Nephron (organoid): ENCODE measurements around the gene PACS2.
"Not testable (repeated sequence)": the region's sequence is repeated elsewhere in the genome, so short reads cannot be mapped to it uniquely, and the experiment has no call there.

Experiments used
- H3K27ac Mint-ChIP-seq, 3 experiments: 2 replicates each; pipeline ENCODE4 v1.8.0; 2020; ENCODE audit warnings: mixed read lengths in 3 of 3, mild to moderate bottlenecking in 2 of 3, moderate library complexity in 1 of 3
- H3K27me3 Mint-ChIP-seq: 2 replicates; pipeline ENCODE4 v1.8.0; 2021; ENCODE audit warnings: low read depth, mild to moderate bottlenecking, moderate library complexity, mixed read lengths
- H3K36me3 Mint-ChIP-seq: 2 replicates; pipeline ENCODE4 v1.8.0; 2020; ENCODE audit warnings: low read depth, mixed read lengths
- H3K4me1 Mint-ChIP-seq: 2 replicates; pipeline ENCODE4 v1.8.0; 2020; ENCODE audit warnings: mixed read lengths
- H3K4me3 Mint-ChIP-seq, 3 experiments: 2 replicates each; pipeline ENCODE4 v1.8.0; 2020; ENCODE audit warnings: mild to moderate bottlenecking in 3 of 3, mixed read lengths in 3 of 3, moderate library complexity in 2 of 3
- H3K9me3 Mint-ChIP-seq: 2 replicates; pipeline ENCODE4 v1.8.0; 2020; ENCODE audit warnings: mixed read lengths
- TF ChIP-seq, protein P1 (sequence below), 3 experiments: fragments of 200-600 bp; sonication (generic); IDR thresholded peaks; one replicate each; pipeline ENCODE4 v1.5.0; 2021; ENCODE audit warnings: antibody characterized with exemption in 3 of 3; ENCODE audit not compliant: unreplicated experiment in 3 of 3

PACS2 gene

DNA sequence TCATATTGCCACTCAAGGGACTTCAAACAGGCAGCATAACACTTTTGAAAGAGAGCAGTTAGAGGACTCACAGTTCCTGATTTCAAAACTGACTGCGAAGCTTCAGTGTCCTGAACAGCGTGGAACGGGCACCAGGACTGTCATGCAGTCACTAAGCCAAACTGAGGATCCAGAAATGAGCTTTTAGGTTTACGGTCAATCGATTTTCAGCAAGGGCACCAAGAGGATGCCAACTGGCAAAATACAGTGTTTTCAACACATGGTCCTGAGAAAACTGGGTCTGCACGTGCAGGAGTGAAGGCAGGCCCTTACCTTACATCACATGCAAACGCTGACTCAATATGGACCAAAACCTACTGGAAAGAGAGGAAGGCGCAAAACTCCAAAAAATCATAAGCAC lies 29.4 kb upstream of the PACS2 start:
- Mint-ChIP-seq H3K27me3 (no peaks in the 10 kb centered on the region), H3K36me3 (peaks cover 10% of the 10 kb centered on the region), H3K4me1 (peaks cover 10% of the 10 kb centered on the region), H3K4me3 (no peak overlapping the region), H3K27ac (no peak overlapping the region), H3K9me3 (no peaks in the 10 kb centered on the region)
- TF ChIP-seq, protein P1, sequence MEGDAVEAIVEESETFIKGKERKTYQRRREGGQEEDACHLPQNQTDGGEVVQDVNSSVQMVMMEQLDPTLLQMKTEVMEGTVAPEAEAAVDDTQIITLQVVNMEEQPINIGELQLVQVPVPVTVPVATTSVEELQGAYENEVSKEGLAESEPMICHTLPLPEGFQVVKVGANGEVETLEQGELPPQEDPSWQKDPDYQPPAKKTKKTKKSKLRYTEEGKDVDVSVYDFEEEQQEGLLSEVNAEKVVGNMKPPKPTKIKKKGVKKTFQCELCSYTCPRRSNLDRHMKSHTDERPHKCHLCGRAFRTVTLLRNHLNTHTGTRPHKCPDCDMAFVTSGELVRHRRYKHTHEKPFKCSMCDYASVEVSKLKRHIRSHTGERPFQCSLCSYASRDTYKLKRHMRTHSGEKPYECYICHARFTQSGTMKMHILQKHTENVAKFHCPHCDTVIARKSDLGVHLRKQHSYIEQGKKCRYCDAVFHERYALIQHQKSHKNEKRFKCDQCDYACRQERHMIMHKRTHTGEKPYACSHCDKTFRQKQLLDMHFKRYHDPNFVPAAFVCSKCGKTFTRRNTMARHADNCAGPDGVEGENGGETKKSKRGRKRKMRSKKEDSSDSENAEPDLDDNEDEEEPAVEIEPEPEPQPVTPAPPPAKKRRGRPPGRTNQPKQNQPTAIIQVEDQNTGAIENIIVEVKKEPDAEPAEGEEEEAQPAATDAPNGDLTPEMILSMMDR (IDR thresholded peaks at IDR 0.05; ENCODE audit: unreplicated experiment in 3 of 3), result no peak

DNA sequence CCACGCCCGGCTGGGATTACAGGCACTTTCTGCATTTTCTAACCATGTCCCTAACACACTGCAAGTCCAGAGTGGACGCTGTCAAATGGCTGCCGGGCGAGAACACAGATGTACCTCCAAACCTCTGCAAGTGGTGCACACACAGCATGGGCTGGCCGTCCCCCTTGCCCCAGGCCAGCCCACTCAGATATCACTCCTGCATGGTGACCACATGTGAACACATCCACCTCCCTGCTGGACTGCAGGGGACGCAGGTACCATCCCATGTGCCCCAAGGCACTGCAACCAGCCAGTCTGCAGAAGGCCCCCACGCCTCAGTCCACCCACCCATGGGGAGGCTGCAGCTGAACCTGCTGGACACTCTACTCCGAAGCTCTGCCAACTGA lies 27.8 kb upstream of the PACS2 start:
- Mint-ChIP-seq H3K4me1 (peaks cover 6% of the 10 kb centered on the region), H3K36me3 (peaks cover 10% of the 10 kb centered on the region), H3K9me3 (no peaks in the 10 kb centered on the region), H3K27ac (no peak overlapping the region), H3K27me3 (no peaks in the 10 kb centered on the region), H3K4me3 (no peak overlapping the region)
- TF ChIP-seq, protein P1 (IDR thresholded peaks at IDR 0.05; ENCODE audit: unreplicated experiment in 3 of 3), result no peak

DNA sequence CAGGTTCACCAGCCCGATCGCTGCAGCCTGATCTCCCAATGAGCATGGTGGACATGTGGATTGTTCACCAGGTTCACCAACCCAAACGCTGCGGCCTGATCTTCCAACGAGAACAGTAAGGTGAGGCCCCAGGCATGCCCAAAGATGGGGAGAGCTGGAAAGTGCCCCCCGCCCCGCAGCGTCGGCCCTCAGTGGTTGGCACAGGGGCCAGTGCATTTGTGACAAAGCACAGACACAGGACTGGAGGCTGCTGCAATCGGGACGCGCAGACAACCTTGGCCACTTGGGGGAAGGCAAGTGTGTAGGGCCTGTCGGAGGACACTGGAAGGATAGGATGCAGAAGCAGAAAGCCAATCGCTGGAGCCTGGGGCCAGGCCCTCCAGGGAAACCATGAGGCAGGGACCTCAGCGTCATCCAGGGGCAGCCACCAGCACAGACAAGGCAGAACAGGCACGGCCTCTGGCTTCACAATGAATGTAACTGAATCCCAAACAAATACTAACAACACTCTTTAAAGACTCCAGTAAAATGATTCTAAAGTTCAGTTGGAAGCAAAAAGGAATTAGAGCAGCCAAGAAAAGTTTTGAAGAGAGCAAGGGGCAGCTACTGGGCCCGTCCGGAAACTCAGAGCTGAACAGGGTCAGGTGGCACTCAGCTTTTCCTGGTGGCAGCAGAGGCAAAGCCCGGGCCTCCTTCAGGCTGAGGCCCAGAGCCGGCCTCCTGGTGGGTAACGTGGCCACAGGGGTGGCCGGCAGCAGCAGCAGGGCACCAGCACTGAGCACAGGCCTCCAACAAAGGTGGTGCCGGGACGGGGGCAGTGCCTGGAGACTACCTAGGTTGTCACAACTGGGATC lies 27.1 kb upstream of the PACS2 start:
- H3K9me3 Mint-ChIP-seq, result no peaks in the 10 kb centered on the region
- H3K27me3 Mint-ChIP-seq, result no peaks in the 10 kb centered on the region
- no peak overlapping the region for H3K4me3 Mint-ChIP-seq
- H3K4me1 Mint-ChIP-seq, result no peaks in the 10 kb centered on the region
- no peak overlapping the region for H3K27ac Mint-ChIP-seq
- peaks cover 10% of the 10 kb centered on the region for H3K36me3 Mint-ChIP-seq
- TF ChIP-seq, protein P1 (IDR thresholded peaks at IDR 0.05; ENCODE audit: unreplicated experiment in 3 of 3), result no peak

DNA sequence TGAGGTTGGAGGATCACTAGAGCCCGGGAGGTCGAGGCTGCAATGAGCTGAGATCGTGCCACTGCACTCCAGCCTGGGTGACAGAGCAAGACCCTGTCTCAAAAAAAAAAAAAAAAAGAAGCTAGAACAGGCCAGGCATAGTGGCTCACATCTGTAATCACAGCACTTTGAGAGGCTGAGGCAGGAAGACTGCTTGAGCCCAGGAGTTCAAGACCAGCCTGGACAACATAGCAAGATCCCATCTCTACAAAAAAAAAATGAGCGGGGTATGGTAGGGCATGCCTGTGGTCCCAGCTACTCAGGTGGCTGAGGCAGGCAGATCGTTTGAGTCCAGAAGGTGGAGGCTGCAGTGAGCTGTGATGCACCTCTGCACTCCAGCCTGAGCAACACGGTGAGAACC lies 25.6 kb upstream of the PACS2 start:
- H3K27ac Mint-ChIP-seq, H3K36me3 Mint-ChIP-seq, H3K4me3 Mint-ChIP-seq, H3K27me3 Mint-ChIP-seq, H3K9me3 Mint-ChIP-seq, H3K4me1 Mint-ChIP-seq: not testable (repeated sequence)

DNA sequence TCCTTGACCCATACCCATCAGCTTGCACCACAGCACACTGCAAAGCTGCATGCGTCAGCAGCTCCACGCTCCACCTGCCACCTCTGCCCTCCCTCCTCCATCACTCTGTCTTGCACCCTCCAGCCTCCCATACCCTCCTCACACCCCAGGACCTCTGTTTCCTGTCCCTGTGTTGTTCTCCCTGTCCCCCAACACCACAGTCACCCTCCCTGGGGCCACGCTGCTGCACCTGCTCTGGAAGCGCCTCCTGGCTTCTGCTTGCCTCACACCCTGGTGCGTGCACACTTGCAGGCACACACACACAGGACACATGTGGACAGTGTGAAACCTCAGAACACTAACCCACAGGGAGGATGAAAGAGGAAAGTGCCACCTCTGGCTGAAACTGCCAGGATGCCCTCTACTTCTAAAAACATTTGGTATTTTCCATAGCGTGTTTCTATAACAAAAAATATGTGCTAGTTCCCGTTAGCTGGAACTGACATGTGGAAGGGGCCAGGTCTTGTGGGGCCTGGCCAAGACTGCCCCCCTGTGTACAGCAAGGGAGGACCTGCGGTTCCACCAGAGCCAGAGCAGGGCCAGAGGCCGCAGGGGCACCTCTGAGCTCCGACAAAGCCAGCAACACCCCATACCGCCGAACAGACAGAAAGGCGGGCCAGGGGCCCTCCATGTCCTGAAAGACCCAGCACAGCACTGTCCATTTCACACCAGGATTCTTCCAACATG lies 23.8 kb upstream of the PACS2 start:
- no peaks in the 10 kb centered on the region for H3K36me3 Mint-ChIP-seq
- no peak overlapping the region for H3K4me3 Mint-ChIP-seq
- peaks cover 4% of the 10 kb centered on the region for H3K27me3 Mint-ChIP-seq
- TF ChIP-seq, protein P1 (IDR thresholded peaks at IDR 0.05; ENCODE audit: unreplicated experiment in 3 of 3), result no peak
- H3K27ac Mint-ChIP-seq, result no peak overlapping the region
- peaks cover 10% of the 10 kb centered on the region for H3K4me1 Mint-ChIP-seq
- no peaks in the 10 kb centered on the region for H3K9me3 Mint-ChIP-seq

DNA sequence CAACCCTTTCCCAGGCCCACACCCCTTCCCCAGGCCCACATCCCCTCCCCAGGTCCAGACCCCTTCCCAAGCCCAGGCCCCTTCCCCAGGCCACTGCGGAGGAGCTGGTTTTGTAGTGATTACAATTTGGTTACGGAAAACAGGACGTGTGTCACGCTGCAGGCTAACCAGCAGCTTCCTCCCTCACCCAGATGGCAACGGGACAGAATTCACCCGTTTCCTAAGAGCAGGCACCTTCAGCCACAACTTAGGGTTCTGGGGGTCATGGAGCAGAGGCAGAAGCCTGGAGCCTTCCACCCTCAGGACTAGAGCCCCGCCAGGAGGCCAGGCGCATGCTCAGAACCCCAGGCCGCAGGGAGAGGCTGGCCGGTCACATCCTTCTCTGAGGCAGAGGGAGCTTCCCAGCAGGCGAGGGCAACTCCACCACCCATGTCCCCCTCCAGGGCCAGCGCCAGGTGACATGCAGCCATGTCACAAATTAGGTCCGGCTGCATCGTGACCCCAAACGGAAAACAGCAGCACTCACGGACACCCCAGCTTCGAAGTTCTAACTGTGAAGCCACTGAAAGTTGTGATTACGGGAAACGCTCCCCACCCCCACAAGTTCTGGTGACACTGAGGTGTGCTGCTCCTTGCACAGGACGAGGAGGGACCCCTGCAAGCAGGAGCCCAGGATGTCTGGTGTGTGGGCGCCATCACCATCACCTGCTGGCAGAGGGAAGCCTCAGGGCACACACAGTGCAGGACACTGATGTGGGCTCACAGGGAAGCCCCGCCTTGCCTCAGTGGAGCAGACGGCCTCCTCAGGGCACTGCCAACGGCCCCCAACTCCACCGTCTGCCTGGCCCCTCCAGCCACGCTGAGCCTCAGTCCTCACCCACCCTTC lies 21.5 kb upstream of the PACS2 start:
- peaks cover 4% of the 10 kb centered on the region for H3K27me3 Mint-ChIP-seq
- H3K9me3 Mint-ChIP-seq, result no peaks in the 10 kb centered on the region
- H3K36me3 Mint-ChIP-seq, result no peaks in the 10 kb centered on the region
- no peak overlapping the region for H3K27ac Mint-ChIP-seq
- H3K4me1 Mint-ChIP-seq, result peaks cover 10% of the 10 kb centered on the region
- H3K4me3 Mint-ChIP-seq, result no peak overlapping the region
- TF ChIP-seq, protein P1 (IDR thresholded peaks at IDR 0.05; ENCODE audit: unreplicated experiment in 3 of 3), result no peak
